Spleen (tissue), 11 donors: ENCODE results near the gene SOX6. TPM values are rescaled to one million over a fixed set of nuclear protein-coding genes. Genes with fewer than 3 reads are reported as not detected.

Experiments used
- DNase-seq: peaks from one replicate; pipeline ENCODE4 v3.0.0-alpha.2; 2020
- H3K27ac ChIP-seq, 8 donors: fragments of 200-600 bp; sonication (generic) in 7 of 8; 1 replicate in 4 of 8; 2 replicates in 4 of 8; pipeline versions ENCODE4 v1.5.0 to v1.8.0; 2016 to 2021; ENCODE audit warnings: inconsistent platforms in 4 of 8, mild to moderate bottlenecking in 4 of 8, moderate library complexity in 1 of 8
- H3K27me3 ChIP-seq, 7 donors: fragments of 200-600 bp; sonication (generic) in 6 of 7; replicated peaks in 1 of 7; 1 replicate in 4 of 7; 2 replicates in 3 of 7; pipeline versions ENCODE4 v1.5.0 to v1.8.0; 2016 to 2021; ENCODE audit warnings: inconsistent platforms in 3 of 7, mild to moderate bottlenecking in 1 of 7
- H3K36me3 ChIP-seq, 6 donors: fragments of 200-600 bp; sonication (generic) in 5 of 6; 1 replicate in 4 of 6; 2 replicates in 2 of 6; pipeline versions ENCODE4 v1.5.0 to v1.8.0; 2016 to 2021; ENCODE audit warnings: inconsistent platforms in 2 of 6
- H3K4me1 ChIP-seq, 6 donors: fragments of 200-600 bp; sonication (generic) in 5 of 6; 1 replicate in 3 of 6; 2 replicates in 3 of 6; pipeline versions ENCODE4 v1.5.0 to v1.8.0; 2016 to 2021; ENCODE audit warnings: inconsistent platforms in 3 of 6
- H3K4me3 ChIP-seq, 8 donors: fragments of 200-600 bp; sonication (generic) in 7 of 8; 1 replicate in 4 of 8; 2 replicates in 4 of 8; pipeline versions ENCODE4 v1.5.0 to v1.8.0; 2016 to 2021; ENCODE audit warnings: inconsistent platforms in 4 of 8, mild to moderate bottlenecking in 4 of 8, moderate library complexity in 2 of 8
- H3K9me3 ChIP-seq, 8 donors: fragments of 200-600 bp; sonication (generic) in 7 of 8; 1 replicate in 4 of 8; 2 replicates in 4 of 8; pipeline versions ENCODE4 v1.5.0 to v1.8.0; 2016 to 2021; ENCODE audit warnings: inconsistent platforms in 4 of 8
- POLR2A ChIP-seq, 3 donors: fragments of 450-650 bp; IDR thresholded peaks; one replicate each; pipeline ENCODE4 v1.5.1; 2017; ENCODE audit warnings: antibody characterized with exemption in 3 of 3, mild to moderate bottlenecking in 1 of 3
- POLR2AphosphoS5 ChIP-seq, 3 donors: sonication (generic); formaldehyde crosslinking; IDR thresholded peaks; one replicate each; pipeline ENCODE4 v1.5.1; 2017; ENCODE audit warnings: antibody characterized with exemption in 3 of 3
- WGBS, 5 donors: extraction: QIAGEN DNeasy Blood & Tissue Kit in 3 of 5; methylation state at CpG; one replicate each; pipeline versions ENCODE4 v1.1.5 to v1.1.7; 2013 to 2018; 5-methylcytosine and 5-hydroxymethylcytosine counted together
- intact Hi-C: fragments of 100-400 bp; cut with DNase I; formaldehyde crosslinking; loops from one replicate; pipeline ENCODE4 v1.15.0; 2023; ENCODE audit warnings: low total_unique reads
- polyA plus RNA-seq, 3 donors: library from polyadenylated mRNA; stranded (reverse); fragments of 200-250 nt; gene quantifications; one replicate each; pipeline ENCODE4 v1.2.1, GENCODE V29; 2013
- total RNA-seq, 7 donors: library from RNA; depleted of rRNA in 3 of 7; stranded (reverse); fragments of >200 nt in 3 of 7; fragmentation: NEBNext Ultra II Directional in 4 of 7; extraction: Animal tissue kit (Norgen Biotek cat#: 25700) in 4 of 7; gene quantifications; one replicate each; pipeline versions ENCODE4 v1.1.0 to v1.2.1, GENCODE V29; 2016 to 2021
- TF ChIP-seq, protein P1 (sequence below), 11 experiments: fragments of 200-600 bp in 7 of 11; fragments of 450-650 bp in 4 of 11; sonication (generic) in 4 of 11; IDR thresholded peaks in 8 of 11; conservative IDR thresholded peaks in 3 of 11; 1 replicate in 7 of 11; 2 replicates in 4 of 11; pipeline versions ENCODE4 v1.4.0 to v1.8.0; 2016 to 2021; ENCODE audit warnings: antibody characterized with exemption in 11 of 11, inconsistent platforms in 4 of 11, mild to moderate bottlenecking in 1 of 11
- donor health status: healthy with polysubstance abuse.
- donor health status: DM: no; HTN: no; CAD: no; lungs with moderate emphysema.
- donor health status: DM: no; HTN: no; CAD: no.
- donor health status: Bipolar disorder and iron deficiency.
- donor health status: healthy.
- donor health status: DM: no; HTN: no; CAD: no.
- donor health status: DM: yes; HTN: yes; CAD: no.

The SOX6 gene
- total and polyA plus RNA-seq, 10 donors: 0.11 to 12.4 (median 3.7) TPM

GRCh38 chr11:16318320-16318719, 38.0 kb downstream of the SOX6 start:
- TF ChIP-seq, protein P1, sequence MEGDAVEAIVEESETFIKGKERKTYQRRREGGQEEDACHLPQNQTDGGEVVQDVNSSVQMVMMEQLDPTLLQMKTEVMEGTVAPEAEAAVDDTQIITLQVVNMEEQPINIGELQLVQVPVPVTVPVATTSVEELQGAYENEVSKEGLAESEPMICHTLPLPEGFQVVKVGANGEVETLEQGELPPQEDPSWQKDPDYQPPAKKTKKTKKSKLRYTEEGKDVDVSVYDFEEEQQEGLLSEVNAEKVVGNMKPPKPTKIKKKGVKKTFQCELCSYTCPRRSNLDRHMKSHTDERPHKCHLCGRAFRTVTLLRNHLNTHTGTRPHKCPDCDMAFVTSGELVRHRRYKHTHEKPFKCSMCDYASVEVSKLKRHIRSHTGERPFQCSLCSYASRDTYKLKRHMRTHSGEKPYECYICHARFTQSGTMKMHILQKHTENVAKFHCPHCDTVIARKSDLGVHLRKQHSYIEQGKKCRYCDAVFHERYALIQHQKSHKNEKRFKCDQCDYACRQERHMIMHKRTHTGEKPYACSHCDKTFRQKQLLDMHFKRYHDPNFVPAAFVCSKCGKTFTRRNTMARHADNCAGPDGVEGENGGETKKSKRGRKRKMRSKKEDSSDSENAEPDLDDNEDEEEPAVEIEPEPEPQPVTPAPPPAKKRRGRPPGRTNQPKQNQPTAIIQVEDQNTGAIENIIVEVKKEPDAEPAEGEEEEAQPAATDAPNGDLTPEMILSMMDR (IDR thresholded peaks at IDR 0.05 in 8 of 11, conservative IDR thresholded peaks at IDR 0.05 in 3 of 11): no peak
- TF ChIP-seq POLR2AphosphoS5 (IDR thresholded peaks at IDR 0.05) (no peak), POLR2A (IDR thresholded peaks at IDR 0.05) (no peak)
- peaks cover 0 to 5% (median 0%) of the 10 kb centered on the region in 8 donors for H3K9me3 ChIP-seq

DNA sequence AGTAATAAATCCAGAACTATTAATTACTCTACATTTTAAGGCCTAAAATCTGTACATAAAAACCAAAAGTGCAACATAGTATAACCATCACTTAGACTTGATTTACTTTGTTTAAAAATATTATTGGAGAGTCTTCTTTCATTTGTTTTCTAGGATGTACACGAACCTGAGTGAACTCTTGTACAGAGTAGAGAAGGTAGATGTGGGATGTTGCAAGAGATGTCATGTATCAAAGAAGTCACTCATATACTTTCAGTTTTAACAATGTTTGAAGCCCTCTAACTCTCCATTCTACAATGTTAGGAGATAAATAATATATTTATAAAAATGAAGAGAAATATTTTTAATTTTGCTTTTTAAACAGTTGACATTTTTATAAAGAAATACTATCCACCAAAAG, 38.6 kb downstream of the SOX6 start:
- no peaks in the 10 kb centered on the region for H3K4me1 ChIP-seq
- H3K4me3 ChIP-seq: no peak overlapping the region
- no peaks in the 10 kb centered on the region for H3K27me3 ChIP-seq
- peaks cover 0 to 5% (median 0%) of the 10 kb centered on the region in 8 donors for H3K9me3 ChIP-seq
- H3K36me3 ChIP-seq: no peaks in the 10 kb centered on the region
- no peak for DNase-seq
- intact Hi-C loops: no loop called here
- no peak overlapping the region for H3K27ac ChIP-seq
- no peak for TF ChIP-seq POLR2AphosphoS5 (IDR thresholded peaks at IDR 0.05)
- TF ChIP-seq POLR2A (IDR thresholded peaks at IDR 0.05): no peak
- TF ChIP-seq, protein P1 (IDR thresholded peaks at IDR 0.05 in 8 of 11, conservative IDR thresholded peaks at IDR 0.05 in 3 of 11): no peak
- 70 to 89% (median 83%) methylated on average over 1 of the region's 1 CpG for WGBS, 5 donors

More at GRCh38 chr11:16318320-16318719, 38.0 kb downstream of the SOX6 start:
- WGBS, 5 donors: 88 to 94% (median 91%) methylated on average over 9 of the region's 9 CpGs
- Histone ChIP-seq H3K27me3 (no peaks in the 10 kb centered on the region), H3K4me1 (no peaks in the 10 kb centered on the region), H3K4me3 (no peak overlapping the region), H3K36me3 (no peaks in the 10 kb centered on the region), H3K27ac (no peak overlapping the region)
- no peak for DNase-seq
- intact Hi-C loops: no loop called here

DNA sequence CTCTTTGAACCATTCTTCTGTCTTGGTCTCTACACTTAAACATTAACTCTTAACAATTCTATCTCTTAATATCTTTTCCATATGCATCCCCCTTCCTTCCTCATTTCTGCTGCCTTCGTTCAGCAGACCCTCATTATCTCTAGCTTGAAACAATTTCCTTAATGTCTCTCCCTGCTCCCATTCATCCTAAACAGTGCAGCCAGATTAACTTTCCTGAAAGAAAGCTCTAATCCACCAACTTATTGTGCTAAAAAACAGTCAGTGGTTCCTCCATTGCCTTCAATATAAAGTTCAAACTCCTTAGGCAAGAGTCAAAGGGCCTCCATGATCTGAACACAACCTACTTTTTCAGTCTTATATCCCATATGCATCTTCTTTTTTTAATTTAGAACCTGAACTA, 42.5 kb downstream of the SOX6 start:
- Histone ChIP-seq H3K9me3 (no peaks in the 10 kb centered on the region), H3K4me1 (no peaks in the 10 kb centered on the region), H3K36me3 (no peaks in the 10 kb centered on the region), H3K27me3 (no peaks in the 10 kb centered on the region), H3K27ac (no peak overlapping the region), H3K4me3 (no peak overlapping the region)
- WGBS, 5 donors: 11 to 24% (median 23%) methylated on average over 1 of the region's 1 CpG
- no peak for TF ChIP-seq POLR2AphosphoS5 (IDR thresholded peaks at IDR 0.05)
- TF ChIP-seq, protein P1 (IDR thresholded peaks at IDR 0.05 in 8 of 11, conservative IDR thresholded peaks at IDR 0.05 in 3 of 11): no peak
- no peak for TF ChIP-seq POLR2A (IDR thresholded peaks at IDR 0.05)
- intact Hi-C loops: no loop called here
- DNase-seq: no peak

DNA sequence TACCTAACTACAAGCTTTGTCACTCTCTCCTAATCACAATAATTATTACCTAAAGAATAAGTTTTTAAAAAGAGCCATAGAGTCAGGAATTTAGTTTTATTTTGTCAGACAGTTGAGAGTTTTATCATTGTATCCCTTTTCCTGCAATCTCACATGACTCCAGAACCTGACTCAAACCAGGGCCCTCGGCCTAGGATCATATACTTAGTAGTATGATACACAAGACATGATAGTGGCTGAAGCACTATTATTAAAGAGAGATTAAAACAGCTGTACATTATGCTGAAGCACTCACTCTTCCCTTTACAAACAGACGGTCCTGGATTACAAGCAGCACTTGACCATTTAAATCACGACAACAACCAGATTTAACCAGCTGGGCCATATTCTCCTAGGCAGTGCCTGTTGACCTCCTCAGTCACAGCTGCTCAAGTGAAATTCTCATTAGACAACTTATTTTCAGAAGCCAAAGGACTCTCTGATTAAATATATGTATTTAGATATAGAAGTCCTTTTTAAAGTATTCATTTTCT, 44.0 kb downstream of the SOX6 start:
- H3K4me3 ChIP-seq: no peak overlapping the region
- no peak overlapping the region for H3K27ac ChIP-seq
- intact Hi-C loops: no loop called here
- DNase-seq: no peak
- H3K27me3 ChIP-seq: no peaks in the 10 kb centered on the region
- H3K9me3 ChIP-seq: no peaks in the 10 kb centered on the region
- 72 to 83% (median 82%) methylated on average over 3 of the region's 3 CpGs for WGBS, 5 donors
- no peaks in the 10 kb centered on the region for H3K4me1 ChIP-seq
- TF ChIP-seq, protein P1 (IDR thresholded peaks at IDR 0.05 in 8 of 11, conservative IDR thresholded peaks at IDR 0.05 in 3 of 11): no peak
- TF ChIP-seq POLR2A (IDR thresholded peaks at IDR 0.05) (no peak), POLR2AphosphoS5 (IDR thresholded peaks at IDR 0.05) (no peak)
- H3K36me3 ChIP-seq: no peaks in the 10 kb centered on the region
